Activated CD8-positive, alpha-beta memory T cell treated with anti-CD3 and anti-CD28 coated beads for 1 hour (primary cell): ENCODE measurements around the gene MAGEL2.

ENCODE experiments used
- DNase-seq, 2 donors: peaks; one replicate each; pipeline ENCODE4 v3.0.0-alpha.2; 2020; ENCODE audit warnings: low read depth in 1 of 2; ENCODE audit errors: extremely low read depth in 1 of 2

MAGEL2 gene

GRCh38 chr15:23647421-23648370, at the start of gene MAGEL2:
Gene MAGEL2 (minus strand): TSS chr15:23647867. CDS start chr15:23647742, 125 bp downstream.
- DNase-seq = no peak

- DNase-seq = no peak
Observed at GRCh38 chr15:23695282-23695681, 47.6 kb upstream of the MAGEL2 start.

- DNase-seq = no peak
Observed at GRCh38 chr15:23694592-23694991, 46.9 kb upstream of the MAGEL2 start.

- DNase-seq = no peak
Observed at GRCh38 chr15:23690450-23690852, 42.8 kb upstream of the MAGEL2 start.

DNA sequence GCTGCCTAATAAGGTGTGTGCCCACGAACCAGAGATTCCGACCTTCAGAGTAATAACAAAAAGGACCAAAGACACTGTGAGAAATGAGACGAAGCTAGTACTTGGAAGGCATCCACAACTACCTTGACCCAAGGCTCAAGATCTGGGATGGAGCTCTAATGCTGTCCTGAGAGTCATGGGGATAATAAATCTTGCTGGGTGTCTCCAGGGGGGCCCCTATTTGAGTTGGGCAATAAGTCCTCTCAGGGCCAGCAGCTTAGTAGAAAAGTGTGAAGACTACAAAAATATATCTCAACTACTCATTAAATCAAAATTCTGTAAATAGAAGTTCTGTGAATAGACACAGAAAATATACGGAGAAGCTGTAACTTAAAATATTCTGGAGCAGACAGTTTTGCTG, 42.3 kb upstream of the MAGEL2 start:
- DNase-seq = no peak

GRCh38 chr15:23687143-23687470, 39.4 kb upstream of the MAGEL2 start, which contains the start of gene NDN:
Gene NDN (minus strand): TSS chr15:23687305. CDS start chr15:23687217, 88 bp downstream.
- DNase-seq = no peak

DNA sequence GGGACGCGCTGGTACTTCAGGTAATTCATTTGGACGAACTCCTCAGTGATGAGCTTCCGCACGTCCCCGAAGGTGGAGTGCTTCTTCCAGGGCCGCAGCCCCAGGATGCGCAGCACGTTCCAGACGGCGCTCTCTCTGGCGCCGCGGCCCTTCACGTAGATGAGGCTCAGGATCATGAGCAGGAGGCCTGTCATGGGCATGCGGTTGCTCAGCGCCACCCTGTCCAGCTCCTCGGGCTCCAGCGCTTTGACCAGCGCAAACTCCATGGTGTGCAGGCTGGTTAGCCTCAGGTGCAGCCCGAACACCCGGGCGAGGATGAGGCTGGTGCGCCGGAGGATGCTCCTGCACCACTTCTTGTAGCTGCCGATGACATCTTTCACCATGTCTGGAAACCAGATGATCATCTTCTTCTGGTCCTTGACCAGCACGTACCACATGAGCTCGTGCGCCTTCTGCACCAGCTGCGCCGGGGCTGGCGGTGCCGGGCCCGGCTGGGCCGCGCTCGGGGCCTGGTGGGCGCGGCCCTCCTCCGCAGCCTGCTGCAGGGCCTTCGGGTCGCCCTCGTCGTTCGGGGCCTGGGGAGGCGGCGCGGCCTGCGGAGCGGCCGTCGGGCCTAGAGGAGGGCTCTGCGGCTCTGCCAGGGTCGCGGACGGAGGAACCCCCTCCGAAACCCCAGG, 38.9 kb upstream of the MAGEL2 start:
- no peak for DNase-seq

GRCh38 chr15:23671481-23671880, 23.8 kb upstream of the MAGEL2 start:
- no peak for DNase-seq

DNA sequence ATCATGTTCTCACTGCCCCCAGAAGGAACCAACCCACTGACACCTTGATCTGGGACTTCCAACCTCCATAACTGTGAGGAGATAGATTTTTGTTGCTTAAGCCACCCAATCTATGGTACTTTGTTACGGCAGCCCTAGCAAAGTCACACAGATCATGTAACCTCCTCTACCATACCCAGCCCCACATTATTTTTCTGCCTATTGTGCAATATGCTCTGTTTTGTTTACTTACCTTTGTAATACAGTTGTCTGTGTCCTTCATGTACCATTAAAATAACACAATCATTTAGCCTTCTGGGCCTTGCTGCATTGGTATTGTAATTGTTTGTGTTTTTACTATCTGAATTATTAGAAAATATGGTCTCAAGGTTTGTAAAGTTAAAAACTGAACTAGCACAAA, 23.3 kb upstream of the MAGEL2 start:
- DNase-seq = no peak

GRCh38 chr15:23663232-23663631, 15.6 kb upstream of the MAGEL2 start:
- DNase-seq = no peak

GRCh38 chr15:23648920-23649515, 1.4 kb upstream of the MAGEL2 start:
- DNase-seq = no peak

DNA sequence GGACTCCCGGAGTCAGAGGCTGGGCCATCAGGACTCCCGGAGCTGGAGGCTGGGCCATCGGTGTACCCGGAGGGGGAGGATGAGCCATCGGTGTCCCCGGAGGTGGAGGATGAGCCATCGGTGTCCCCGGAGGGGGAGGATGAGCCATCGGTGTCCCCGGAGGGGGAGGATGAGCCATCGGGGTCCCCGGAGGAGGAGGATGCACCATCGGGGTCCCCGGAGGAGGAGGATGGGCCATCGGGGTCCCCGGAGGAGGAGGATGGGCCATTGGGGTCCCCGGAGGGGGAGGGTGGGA, 719 bp downstream of the MAGEL2 start:
- no peak for DNase-seq

DNA sequence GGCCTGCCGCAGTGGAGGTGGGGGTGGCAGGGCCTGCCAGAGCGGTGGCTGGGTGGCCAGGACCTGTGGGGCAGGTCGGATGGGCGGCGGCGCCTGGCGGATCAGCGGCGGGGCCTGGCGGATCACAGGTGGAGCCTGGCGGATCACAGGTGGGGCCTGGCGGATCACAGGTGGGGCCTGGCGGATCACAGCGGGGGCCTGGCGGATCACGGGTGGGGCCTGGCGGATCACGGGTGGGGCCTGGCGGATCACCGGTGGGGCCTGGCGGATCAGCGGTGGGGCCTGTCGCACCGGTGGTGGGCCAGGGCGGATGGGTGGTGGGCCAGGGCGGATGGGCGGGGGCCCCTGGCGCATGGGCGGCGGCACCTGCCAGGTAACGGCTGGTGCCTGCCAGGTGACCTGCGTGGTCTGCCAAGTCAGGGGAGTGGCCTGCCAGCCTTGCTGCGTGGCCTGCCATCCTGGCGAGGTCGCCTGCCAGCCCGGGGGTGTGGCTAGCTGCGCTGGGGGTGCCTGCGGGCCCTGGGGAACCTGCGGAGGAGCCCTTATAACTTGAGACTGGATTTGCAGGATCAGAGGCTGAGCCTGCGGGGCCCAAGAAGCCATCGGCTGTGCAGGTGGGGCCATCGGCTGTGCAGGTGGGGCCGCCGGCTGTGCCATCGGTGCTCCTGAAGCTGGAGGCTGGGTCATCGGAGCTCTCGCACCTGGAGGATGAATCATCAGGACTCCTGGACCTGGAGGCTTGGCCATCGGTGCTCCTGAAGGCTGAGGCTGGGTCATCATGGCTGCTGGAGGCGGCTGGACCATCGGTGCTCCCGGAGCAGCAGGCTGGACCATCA, 1.3 kb downstream of the MAGEL2 start:
- no peak for DNase-seq

GRCh38 chr15:23645371-23646164, 2.1 kb downstream of the MAGEL2 start:
- DNase-seq = no peak

DNA sequence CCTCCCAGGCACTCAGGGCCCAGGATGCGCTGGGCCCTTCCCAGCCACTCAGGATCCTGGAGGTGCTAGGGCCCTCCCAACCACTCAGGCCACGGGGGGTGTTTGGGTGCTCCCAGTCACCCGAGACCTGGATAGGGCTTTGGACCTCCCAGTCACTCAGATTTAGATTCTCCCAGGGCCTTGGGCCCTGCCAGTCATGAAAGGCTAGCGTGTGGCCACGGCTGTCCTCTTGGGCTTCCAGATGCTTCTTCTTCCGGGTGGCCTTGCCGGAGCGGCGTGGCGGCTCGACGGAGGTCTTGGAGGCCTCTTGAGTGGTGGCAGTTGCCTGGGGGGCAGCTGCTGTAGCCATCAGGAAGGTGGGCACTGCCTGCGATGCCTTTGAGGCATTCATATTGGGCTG, 2.8 kb downstream of the MAGEL2 start:
- DNase-seq = no peak

DNA sequence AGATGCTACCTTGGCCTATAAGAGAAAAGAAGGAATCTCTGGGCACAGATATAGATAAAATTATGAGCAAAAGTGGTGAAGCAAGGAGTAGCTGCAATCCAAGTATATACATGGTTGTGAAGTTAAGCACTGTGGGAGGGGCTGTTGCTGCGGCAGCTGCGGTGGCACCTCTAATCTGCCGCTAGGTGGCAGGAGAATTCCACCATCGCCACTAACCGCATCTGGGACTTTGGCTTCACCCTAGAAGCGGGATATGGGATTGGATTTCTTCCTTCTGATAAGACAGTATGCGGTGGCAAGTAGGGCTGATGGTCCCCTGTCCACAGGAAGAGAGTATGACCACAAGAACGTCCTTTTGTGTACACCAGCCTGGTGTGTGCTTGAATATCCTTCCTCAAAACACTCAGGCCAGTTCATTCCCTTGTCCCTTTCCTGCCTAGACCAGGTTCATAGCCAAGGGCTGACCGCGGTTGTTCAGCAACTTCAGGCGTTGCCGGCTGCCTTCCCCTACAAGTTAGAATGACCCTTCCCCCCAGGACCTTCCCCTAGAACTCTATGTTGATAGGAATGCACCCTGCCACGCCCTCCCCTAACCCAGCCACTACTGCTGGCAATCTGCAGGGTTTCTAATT, 5.1 kb downstream of the MAGEL2 start:
- no peak for DNase-seq

DNA sequence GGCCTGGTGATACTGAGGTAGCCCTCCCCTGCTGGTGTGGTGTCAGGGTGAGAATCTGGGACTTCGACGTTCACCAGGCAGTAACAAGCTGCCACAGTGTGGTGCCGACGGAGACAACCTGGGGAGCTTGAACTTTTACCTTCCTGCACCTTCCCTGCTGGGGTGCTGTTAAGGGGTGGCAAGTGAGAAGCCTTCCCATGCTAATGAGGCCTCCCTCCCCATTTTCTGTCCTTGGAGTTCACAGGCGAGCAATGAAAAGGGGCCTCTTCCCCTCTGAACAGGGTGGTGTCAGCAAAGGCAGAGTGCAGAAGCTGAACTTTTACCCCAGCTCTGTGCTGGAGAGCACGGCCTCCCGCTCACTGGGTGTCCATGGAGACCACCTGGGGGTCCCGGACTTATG, 13.5 kb downstream of the MAGEL2 start:
- DNase-seq = no peak

GRCh38 chr15:23629234-23629805, 18.3 kb downstream of the MAGEL2 start:
- no peak for DNase-seq

GRCh38 chr15:23628612-23629233, 18.9 kb downstream of the MAGEL2 start:
- DNase-seq = no peak
